GM21786 (cell line): ENCODE measurements around the gene DCST2.

ENCODE experiments used
- ATAC-seq: cut with Tn5 transposase; IDR thresholded peaks from one replicate; pipeline ENCODE4 v1.9.1; 2021; ENCODE audit not compliant: unreplicated experiment

The DCST2 gene

GRCh38 chr1:155029513-155030242 lies 3.9 kb downstream of the DCST2 start:
- ATAC-seq = no peak

DNA sequence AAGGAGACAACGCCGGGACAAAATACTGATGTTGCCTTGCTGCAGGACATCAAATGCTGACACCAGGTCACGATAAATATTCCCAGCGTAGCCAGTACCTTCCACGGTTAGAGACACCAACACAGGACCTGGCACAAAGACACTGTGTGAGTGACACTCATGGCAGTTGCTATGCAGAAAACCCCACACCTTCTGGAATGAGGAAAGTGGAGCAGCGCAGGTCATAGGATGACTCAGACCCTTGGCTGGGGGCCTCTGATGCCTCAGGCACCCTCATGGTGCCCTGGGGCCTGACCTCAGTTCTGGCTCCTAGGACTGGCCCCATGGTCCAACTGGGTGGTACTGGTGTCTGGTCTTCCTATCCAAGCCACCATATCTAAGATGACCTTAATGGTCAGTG lies 7.0 kb downstream of the DCST2 start:
- ATAC-seq = no peak

DNA sequence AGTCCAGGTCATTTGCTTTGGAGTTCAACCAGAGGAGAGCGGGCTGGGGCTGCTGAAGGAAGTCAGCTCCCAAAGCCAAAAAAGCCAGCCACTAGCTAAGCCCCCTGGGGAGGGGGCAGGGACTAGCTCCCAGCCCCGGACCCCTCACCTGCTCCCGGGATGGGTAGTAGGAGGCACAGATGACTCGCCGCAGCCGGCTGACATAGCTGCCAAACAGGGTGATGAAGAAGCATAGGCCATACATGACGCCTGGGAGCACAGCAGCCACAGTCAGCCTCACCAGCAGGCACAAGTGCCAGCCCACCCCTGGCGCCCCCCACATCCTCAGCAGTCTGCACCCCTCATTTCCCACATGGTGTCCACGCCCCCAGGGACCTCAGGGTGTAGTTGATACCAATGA lies 7.4 kb downstream of the DCST2 start:
- ATAC-seq = no peak

DNA sequence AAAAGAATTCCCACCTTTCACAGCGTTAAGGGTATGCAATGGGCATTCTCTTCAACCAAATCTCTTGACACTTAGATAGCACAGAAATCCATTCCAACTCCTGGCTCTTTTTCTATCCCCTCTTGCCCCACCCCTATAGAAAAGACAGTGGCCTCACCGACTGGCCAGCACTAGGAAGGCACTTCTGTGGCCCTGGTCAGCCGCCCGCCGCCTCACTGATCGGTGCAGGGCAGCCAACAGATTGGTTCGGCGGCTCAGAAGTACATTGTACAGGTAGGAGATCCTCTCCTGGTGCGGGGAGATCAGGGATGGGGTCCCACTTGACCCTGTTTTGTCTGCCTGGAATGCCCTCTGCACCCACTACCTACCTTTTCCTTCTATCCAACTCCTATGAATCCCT lies 9.3 kb downstream of the DCST2 start:
- ATAC-seq = no peak

DNA sequence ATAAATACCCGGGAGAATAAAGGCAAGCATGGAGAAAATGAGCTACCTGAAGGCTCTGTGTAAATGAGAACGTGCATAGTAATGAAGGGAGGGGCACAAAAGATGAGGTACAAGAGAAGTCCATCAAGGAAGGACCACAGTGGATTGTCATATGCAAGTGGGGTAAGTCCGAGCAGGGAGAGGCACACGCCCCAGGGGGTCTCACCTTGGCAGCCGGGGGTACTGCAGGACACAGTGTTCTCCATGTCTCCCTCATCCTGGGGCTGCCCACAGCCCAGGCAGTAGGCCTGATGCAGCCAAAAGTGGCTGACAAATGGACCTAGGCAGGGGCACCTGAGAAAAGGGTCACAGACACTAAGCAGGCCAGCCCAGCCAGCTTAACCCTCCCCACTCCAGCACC lies 10.0 kb downstream of the DCST2 start:
- no peak for ATAC-seq

DNA sequence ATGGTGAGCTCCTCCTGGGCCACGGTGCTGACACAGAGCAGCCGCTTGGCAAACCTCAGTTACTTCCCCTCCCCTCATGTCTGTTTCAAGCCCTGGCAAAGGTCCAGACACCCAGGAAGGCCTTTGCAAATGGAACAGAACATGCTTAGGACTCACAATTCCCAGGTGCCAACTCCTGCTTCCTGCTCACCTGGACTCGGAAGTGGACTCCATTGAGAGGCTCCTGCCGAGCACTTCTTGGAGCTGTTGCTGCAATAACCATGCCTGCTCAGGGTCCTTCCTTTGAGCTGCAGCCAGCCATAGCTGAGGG lies 10.7 kb downstream of the DCST2 start:
- ATAC-seq = no peak

GRCh38 chr1:155022136-155022926 lies 11.2 kb downstream of the DCST2 start:
- ATAC-seq = no peak

GRCh38 chr1:155019377-155020245 lies 14.0 kb downstream of the DCST2 start:
- no peak for ATAC-seq

- ATAC-seq = no peak
Observed at GRCh38 chr1:155018617-155019348, 14.8 kb downstream of the DCST2 start.

- ATAC-seq = no peak
Observed at GRCh38 chr1:155017946-155018316, 15.7 kb downstream of the DCST2 start.

DNA sequence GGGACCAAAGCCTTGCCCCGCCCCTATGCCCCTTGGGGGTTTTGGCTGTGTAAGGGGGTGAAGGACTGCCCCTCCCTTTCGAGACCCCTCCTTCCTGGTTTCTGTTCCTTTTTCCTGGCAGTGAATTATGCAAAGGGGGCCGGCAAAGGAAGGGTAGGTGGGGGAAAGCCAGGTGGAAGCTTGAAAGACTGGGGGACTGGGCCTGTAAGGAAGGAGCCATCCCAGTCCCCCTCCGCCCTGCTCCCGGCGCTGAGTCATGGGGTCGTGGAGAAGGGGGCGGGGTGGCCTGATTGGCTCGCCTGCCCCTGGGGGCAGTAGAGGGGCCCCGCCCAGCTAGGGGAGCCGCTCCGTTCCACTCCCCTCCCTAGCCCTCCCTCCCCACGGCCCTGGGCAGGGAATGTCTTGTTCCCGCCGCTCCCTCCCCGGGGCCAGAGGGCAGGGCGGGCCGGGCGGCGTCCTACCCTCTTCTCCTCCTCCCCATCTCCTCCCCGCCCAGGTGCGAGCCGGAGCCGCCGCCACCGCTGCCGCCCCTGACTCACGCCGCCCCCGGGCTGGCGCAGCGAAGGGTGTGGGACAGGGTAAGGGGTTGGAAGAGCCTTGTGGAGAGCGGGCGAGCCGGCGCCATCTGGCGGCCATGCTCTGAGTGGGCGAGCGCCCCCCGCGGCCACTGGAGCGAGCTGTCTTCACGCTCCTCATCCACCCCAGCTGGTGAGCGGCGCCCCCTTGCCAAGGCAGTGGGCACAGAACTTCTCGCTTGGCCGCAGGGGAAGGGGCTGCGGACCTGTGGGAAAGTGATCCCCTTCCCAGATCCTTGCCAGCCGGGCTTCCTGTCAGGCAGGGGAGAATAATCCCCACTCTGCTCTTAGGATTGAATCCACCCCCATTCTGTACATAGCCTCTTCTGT lies 16.3 kb downstream of the DCST2 start:
- peak; percentile 67 for ATAC-seq

DNA sequence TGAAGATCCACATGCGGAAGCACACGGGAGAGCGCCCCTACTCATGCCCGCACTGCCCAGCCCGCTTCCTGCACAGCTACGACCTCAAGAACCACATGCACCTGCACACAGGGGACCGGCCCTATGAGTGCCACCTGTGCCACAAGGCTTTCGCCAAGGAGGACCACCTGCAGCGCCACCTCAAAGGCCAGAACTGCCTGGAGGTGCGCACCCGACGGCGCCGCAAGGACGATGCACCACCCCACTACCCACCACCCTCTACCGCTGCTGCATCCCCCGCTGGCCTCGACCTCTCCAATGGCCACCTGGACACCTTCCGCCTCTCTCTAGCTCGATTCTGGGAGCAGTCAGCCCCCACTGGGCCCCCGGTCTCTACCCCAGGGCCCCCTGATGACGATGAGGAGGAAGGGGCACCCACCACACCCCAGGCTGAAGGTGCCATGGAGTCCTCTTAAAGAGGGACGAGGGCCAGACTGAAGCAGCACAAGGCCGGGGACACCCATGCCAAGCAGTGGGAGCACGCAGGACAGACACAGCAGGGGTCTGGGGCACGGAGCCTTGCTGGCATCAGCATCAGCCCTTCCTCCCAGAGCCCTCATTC lies 17.2 kb downstream of the DCST2 start:
- no peak for ATAC-seq

DNA sequence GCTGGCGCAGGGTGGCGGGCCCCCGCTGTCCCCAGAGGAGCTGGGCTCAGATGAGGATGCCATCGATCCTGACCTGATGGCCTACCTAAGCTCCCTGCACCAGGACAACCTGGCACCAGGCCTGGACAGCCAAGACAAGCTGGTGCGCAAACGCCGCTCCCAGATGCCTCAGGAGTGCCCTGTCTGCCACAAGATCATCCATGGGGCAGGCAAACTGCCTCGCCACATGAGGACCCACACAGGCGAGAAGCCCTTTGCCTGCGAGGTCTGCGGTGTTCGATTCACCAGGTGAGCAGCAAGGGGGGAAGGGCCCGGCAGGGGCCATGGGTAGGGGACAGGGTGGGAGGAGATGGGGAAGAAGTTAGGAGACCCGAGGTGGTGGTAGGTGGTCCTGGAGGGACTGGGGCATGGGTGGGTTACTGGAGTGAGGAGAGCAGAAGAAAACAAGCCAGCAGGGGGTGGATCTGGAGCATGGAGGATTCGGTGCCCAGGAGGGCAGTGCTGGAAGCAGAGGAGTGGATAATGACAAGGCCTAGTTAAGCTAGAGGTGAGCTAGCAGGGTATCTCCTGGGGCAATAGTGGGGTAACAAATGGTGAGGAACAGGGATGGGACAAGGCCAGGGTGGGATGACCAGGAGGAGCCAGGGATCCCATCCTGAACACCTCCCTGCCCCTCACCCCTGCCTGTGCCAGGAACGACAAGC lies 17.9 kb downstream of the DCST2 start:
- no peak for ATAC-seq

DNA sequence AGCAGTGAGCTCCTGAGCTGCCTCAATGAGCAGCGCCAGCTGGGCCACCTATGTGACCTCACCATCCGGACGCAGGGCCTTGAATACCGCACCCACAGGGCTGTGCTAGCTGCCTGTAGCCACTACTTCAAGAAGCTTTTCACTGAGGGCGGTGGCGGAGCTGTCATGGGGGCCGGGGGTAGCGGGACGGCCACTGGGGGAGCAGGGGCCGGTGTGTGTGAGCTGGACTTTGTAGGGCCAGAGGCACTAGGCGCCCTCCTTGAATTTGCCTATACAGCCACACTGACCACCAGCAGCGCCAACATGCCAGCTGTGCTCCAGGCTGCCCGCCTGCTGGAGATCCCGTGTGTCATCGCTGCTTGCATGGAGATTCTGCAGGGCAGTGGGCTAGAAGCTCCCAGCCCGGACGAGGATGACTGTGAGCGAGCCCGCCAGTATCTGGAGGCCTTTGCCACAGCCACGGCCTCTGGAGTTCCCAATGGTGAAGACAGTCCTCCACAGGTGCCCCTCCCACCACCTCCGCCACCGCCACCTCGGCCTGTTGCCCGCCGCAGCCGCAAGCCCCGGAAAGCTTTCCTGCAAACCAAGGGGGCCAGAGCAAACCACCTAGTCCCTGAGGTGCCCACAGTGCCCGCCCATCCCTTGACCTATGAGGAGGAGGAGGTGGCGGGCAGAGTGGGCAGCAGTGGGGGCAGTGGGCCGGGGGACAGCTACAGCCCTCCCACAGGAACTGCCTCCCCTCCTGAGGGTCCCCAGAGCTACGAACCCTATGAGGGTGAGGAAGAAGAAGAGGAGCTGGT lies 18.7 kb downstream of the DCST2 start:
- no peak for ATAC-seq

GRCh38 chr1:155013632-155014031 lies 19.9 kb downstream of the DCST2 start:
- ATAC-seq = no peak

GRCh38 chr1:155012776-155013602 lies 20.6 kb downstream of the DCST2 start:
- ATAC-seq = no peak

GRCh38 chr1:155012026-155012546 lies 21.5 kb downstream of the DCST2 start:
- no peak for ATAC-seq
